WERI-Rb-1 (cell line): ENCODE data around the gene NUPR1.

ENCODE experiments used
- DNase-seq: peaks from one replicate; pipeline ENCODE4 v3.0.0-alpha.2; 2020
- H3K27ac ChIP-seq: fragments of 250-450 bp; sonication (Bioruptor Pico); 2 replicates; pipeline ENCODE4 v1.5.1; 2020; ENCODE audit warnings: mild to moderate bottlenecking, moderate library complexity
- H3K27me3 ChIP-seq: fragments of 250-450 bp; sonication (Bioruptor Pico); 2 replicates; pipeline ENCODE4 v1.5.1; 2021; ENCODE audit warnings: mild to moderate bottlenecking, low read depth, moderate library complexity; ENCODE audit not compliant: insufficient read depth, severe bottlenecking
- H3K36me3 ChIP-seq: fragments of 250-450 bp; sonication (Bioruptor Pico); 2 replicates; pipeline ENCODE4 v1.5.1; 2020; ENCODE audit warnings: mild to moderate bottlenecking, moderate library complexity
- H3K4me3 ChIP-seq: 2 replicates; pipeline ENCODE4 v1.5.1; 2011; ENCODE audit warnings: low read depth, mild to moderate bottlenecking, control low read depth, low read length
- H3K9me3 ChIP-seq: fragments of 250-450 bp; sonication (Bioruptor Pico); 2 replicates; pipeline ENCODE4 v1.5.1; 2021; ENCODE audit warnings: mild to moderate bottlenecking, moderate library complexity; ENCODE audit not compliant: severe bottlenecking
- TF ChIP-seq, protein P1 (sequence below): IDR thresholded peaks from 2 replicates; pipeline ENCODE4 v1.5.1; 2011; ENCODE audit warnings: low read depth, mild to moderate bottlenecking, control low read depth, inconsistent platforms, low read length

Gene NUPR1, protein sequence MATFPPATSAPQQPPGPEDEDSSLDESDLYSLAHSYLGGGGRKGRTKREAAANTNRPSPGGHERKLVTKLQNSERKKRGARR

GRCh38 chr16:28538733-28539596, at the start of gene NUPR1:
Gene NUPR1 (minus strand): TSS chr16:28538974. CDS start chr16:28538907, 67 bp downstream.
- Histone ChIP-seq H3K27ac (no peak within 1 kb of the TSS), H3K9me3 (no peaks in the 10 kb centered on the region), H3K4me3 (no peak within 1 kb of the TSS), H3K36me3 (no peaks in the 10 kb centered on the region), H3K27me3 (no peaks in the 10 kb centered on the region)
- no peak for DNase-seq
- TF ChIP-seq, protein P1, sequence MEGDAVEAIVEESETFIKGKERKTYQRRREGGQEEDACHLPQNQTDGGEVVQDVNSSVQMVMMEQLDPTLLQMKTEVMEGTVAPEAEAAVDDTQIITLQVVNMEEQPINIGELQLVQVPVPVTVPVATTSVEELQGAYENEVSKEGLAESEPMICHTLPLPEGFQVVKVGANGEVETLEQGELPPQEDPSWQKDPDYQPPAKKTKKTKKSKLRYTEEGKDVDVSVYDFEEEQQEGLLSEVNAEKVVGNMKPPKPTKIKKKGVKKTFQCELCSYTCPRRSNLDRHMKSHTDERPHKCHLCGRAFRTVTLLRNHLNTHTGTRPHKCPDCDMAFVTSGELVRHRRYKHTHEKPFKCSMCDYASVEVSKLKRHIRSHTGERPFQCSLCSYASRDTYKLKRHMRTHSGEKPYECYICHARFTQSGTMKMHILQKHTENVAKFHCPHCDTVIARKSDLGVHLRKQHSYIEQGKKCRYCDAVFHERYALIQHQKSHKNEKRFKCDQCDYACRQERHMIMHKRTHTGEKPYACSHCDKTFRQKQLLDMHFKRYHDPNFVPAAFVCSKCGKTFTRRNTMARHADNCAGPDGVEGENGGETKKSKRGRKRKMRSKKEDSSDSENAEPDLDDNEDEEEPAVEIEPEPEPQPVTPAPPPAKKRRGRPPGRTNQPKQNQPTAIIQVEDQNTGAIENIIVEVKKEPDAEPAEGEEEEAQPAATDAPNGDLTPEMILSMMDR, result no peak

GRCh38 chr16:28587386-28587785, 48.6 kb upstream of the NUPR1 start:
- Histone ChIP-seq H3K4me3 (no peak overlapping the region), H3K9me3 (no peaks in the 10 kb centered on the region), H3K27ac (no peak overlapping the region), H3K36me3 (peaks cover 48% of the 10 kb centered on the region), H3K27me3 (no peaks in the 10 kb centered on the region)
- no peak for DNase-seq
- TF ChIP-seq, protein P1, result no peak

DNA sequence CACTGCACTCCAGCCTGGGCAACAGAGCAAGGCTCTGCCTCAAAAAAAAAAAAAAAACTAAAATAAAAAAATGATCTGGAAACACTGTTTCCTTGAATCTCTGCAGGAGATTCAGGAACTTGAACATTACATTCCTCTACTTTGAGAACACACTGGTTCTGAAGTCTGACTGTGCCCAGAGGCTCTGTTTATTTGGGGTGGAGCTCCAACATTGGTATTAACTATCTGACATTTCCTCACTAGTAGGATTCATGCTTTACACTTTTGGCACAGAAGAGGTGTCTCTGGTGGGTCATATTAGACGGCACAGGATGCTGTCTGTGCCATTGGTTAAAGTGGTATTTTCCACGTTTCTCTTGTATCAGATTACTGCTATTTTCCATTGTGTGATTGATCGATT, 47.7 kb upstream of the NUPR1 start:
- Histone ChIP-seq H3K27me3 (no peaks in the 10 kb centered on the region), H3K27ac (no peak overlapping the region), H3K4me3 (no peak overlapping the region), H3K36me3 (peaks cover 53% of the 10 kb centered on the region), H3K9me3 (no peaks in the 10 kb centered on the region)
- TF ChIP-seq, protein P1, result no peak
- no peak for DNase-seq

- Histone ChIP-seq H3K27me3 (no peaks in the 10 kb centered on the region), H3K9me3 (no peaks in the 10 kb centered on the region), H3K36me3 (peaks cover 53% of the 10 kb centered on the region), H3K27ac (no peak overlapping the region), H3K4me3 (no peak overlapping the region)
- TF ChIP-seq, protein P1, result no peak
- DNase-seq, result no peak
Observed at GRCh38 chr16:28585674-28586073, 46.9 kb upstream of the NUPR1 start.

DNA sequence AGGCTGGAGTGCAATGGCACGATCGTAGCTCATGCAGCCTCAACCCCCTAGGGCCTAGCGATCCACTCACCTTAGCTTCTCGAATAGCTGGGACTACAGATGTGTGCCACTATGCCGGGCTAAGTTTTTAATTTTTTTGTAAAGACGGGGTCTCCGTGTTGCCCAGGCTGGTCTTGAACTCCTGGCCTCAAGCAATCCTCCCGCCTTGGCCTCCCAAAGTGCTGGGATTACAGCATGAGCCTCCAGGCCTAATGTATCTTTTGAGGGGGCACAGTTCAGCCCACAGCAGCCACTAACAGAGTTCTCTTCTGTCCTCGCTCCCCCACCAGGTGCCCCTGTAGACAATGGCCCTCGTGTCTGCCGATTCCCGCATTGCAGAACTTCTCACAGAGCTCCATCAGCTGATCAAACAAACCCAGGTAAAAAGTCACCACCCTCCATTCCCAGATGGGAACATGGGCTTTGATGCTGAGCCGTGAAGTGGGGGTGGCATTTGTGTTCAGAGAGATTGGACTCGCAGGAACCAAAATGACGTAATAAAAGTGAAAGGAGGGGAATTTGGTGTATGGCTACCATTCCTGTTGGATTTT, 42.0 kb upstream of the NUPR1 start:
- TF ChIP-seq, protein P1, result no peak
- Histone ChIP-seq H3K27me3 (no peaks in the 10 kb centered on the region), H3K4me3 (no peak overlapping the region), H3K9me3 (no peaks in the 10 kb centered on the region), H3K27ac (no peak overlapping the region), H3K36me3 (peaks cover 35% of the 10 kb centered on the region)
- no peak for DNase-seq
